ENCODE results near the gene DUSP16.
"Not testable (repeated sequence)": the region's sequence is repeated elsewhere in the genome, so short reads cannot be mapped to it uniquely, and the experiment has no call there.

DUSP16 gene

GRCh38 chr12:12548713-12549112 is 13.9 kb downstream of the DUSP16 start:
- DNase-seq: no peak

DNA sequence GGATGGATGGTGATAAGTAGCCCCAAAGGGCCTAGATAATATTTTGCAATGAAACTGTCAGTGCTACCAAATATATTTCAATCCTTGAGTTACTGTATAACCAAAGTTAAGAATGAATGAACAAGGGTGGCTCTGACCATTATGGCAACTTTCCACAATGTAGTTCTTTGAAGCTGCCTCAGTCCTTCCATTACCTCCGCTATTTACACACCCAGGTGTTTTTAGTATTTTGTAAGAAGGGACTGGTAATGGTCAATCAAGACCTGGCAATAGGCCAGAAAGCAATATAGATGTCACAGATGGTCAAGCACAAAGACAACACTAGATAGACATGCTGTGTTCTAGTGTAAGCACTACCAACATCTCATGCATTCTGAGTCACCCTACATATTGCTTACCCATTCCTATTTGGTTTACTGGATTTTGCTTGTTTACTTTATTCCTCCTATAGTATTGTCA is 16.3 kb downstream of the DUSP16 start:
- no peak for DNase-seq

- no peak for DNase-seq
Measured at GRCh38 chr12:12543959-12544358, 18.7 kb downstream of the DUSP16 start.

DNA sequence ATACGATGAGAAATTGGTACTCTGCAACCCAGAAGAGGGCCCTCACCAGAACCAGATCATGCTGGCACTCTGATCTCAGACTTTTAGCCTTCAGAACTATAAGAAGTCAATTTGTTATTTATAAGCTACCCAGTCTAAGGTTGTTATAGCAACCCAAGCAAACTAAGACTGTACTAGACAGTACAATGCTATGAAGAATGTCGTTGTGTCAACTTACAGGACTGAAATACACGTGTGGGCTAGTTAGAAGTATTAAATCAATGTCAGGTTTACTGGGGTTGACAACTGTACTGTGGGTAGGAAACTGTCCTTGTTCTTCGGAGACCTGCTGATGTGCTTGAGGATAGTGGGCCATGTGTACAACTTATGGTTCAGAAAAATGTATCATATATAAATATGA is 19.7 kb downstream of the DUSP16 start:
- no peak for DNase-seq

DNA sequence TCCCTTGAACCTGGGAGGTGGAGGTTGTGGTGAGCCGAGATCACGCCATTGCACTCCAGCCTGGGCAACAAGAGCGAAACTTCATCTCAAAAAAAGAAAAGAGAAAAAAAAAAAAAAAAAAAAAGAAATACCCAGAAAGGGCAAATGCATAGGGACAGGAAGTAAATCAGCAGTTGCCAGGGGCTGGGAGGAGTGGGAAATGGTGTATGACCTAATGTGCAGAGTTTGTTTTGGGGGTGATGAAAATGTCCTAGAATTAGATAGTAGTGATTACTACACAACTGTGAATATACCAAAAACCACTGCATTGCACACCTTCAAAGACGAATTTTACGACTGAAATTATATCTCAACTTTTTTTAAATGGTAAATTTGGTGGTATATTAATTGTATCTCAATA is 20.4 kb downstream of the DUSP16 start:
- DNase-seq: no peak

DNA sequence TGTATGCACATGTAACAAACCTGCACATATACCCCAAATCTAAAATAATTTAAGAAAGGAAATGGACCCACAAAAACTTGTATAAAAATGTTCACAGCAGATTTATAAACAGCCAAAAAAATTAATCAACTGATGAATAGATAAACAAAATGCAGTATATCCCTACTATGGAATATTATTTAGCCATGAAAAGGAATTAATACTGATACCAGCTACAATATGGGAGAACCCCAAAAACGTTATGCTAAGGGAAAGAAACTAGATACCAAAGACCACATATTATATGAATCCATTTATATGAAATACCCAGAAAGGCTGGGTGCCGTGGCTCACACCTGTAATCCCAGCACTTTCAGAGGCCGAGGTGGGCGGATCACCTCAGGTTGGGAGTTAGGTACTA is 20.9 kb downstream of the DUSP16 start:
- DNase-seq: no peak

- no peak for DNase-seq
Measured at GRCh38 chr12:12540261-12541013, 22.2 kb downstream of the DUSP16 start.

DNA sequence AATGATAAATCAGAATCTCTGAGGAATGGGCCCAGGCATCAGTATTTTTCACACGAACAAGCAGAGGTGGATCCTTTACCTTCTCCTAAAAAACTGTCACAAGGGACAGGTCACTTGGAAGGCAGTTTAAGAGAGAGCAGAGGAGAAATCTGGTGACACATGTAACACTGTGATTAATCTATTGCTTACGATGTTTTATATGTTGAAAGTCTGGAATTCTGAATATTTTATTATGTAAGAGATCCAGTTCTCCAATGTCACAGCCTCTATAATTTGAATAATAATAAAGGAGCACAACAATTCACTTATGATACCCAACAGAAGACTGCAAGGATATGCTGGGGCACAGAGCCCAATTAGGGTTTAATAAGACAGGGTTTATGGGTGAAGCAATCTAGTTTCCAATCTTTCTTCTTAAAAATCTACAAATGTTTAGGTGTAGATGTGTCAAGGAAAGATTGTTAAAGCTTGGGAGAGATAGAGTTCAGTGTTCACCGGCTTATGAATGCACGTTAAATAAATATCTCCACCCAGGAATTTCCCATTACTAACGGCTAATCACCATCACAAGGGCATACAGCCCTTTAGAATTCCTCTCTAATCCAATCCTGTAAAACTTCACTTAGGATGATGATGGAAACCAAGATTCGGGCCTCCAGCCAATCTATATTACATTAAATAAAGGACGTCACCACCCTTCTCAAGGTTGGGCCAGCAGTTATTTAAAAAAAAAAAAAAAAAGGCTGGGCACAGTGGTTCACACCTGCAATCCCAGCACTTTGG is 23.4 kb downstream of the DUSP16 start:
- DNase-seq: no peak

DNA sequence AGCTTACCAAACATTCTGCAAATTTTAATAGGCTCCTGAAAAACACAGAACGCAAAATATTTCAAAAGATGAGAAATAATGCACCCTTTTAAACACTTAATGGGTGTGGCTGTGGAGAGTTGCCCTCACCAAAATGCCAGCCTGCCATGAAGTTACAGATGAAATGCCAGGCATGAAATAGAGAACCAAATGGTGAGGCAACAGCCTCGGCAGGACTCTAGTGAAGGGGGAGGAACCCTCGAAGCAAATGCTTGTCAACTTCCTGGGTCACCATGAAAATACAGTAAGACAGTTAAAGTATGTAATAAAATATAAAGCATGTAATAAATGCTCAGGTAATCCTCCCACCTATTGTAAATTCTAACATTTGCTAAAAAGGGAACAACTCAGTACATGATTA is 24.1 kb downstream of the DUSP16 start:
- DNase-seq: no peak

GRCh38 chr12:12537421-12537820 is 25.2 kb downstream of the DUSP16 start:
- DNase-seq: no peak

DNA sequence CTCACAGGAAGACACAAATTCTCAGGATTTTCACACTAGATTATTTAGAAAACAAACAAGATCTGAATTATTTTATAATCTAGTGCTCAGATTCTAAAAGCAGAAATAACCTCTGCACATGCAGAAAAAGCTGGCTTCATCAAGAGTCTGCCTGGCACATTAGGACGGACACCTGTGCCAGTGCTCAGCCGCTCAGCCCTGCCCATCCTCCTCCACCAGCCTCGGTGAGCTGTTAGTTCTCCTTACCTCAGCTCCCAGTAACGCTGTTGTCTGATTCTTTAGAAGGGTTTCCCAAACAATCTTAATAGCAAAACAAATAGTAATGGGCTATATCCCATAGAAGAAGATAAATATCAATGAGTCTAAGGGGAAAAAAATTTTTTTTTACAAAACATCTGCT is 27.7 kb downstream of the DUSP16 start:
- no peak for DNase-seq

DNA sequence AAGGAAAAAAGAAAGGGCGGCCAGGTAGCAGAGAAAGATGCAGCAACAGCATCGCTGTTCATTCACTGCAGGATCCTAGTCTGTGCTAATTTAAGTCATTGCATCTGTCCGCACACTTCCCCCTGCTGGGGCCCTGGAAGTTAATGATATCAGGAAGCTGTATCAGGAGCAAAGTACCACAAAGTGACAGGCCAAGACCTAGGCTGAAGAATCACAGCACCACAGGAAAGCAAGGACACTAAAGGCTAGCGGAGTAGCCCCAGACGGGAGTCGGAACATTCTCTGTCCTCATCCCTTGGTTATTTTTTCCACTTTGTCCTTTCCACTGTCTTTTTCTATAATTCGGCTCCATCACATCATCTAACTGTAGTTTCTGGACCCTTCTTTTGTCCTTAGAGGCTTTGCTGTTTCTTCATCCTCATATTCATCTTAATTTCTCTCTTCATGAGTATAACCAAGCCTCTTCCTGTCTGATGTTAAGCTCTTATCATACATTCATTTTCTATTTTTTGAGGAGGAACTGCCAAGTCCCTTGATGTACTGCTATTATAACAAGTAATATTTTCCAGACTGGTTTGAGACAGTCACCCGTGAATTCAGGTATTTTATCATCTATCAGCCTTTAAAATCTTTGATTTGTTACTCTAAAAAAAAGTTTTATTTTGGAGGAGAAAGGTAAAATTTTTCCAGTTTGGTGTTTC is 28.3 kb downstream of the DUSP16 start:
- no peak for DNase-seq

DNA sequence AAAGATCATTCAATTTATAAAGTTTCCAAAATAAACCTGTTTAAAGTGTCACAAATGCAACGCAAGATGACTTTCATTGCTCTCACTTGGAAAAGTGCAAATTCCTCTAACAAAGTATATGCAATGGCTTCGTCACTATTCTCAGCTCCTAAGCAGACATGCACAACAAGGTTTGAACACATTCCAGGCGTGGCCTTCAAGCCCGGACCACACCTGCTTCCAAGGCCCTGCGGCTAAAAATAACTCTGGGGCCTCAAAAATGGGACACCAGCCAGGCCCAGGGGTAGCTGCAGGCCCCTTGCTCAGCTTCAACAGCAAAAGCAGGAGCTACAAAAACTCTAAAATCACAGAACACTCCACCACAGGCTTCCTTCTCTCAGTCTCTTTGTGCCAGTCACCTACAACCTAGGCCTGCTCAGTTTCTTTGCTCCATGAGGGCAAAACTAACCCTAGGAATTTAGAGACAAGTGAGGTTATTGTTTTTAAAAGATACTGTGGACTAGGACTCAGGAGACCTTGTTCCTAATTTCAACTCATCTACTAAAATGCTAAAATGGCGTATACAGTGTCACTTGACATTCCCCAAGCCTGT is 29.3 kb downstream of the DUSP16 start:
- DNase-seq: no peak

DNA sequence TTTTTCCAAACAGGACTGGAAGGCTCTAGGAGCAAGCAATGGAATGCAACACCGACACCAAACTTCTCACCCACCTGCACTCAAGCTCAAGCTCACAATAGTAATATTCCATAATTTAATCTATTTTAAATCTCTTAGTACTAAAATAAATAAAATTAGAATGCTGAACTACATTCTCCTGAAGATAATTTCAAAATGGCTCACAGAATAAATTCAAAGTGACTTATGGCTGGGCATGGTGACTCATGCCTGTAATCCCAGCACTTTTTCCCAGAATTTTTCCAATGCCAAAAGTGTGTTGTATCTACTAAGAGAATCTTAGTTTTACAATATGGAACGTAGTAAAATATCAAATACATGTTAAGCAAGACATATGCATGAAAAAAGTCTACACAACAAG is 31.5 kb downstream of the DUSP16 start:
- DNase-seq: no peak

DNA sequence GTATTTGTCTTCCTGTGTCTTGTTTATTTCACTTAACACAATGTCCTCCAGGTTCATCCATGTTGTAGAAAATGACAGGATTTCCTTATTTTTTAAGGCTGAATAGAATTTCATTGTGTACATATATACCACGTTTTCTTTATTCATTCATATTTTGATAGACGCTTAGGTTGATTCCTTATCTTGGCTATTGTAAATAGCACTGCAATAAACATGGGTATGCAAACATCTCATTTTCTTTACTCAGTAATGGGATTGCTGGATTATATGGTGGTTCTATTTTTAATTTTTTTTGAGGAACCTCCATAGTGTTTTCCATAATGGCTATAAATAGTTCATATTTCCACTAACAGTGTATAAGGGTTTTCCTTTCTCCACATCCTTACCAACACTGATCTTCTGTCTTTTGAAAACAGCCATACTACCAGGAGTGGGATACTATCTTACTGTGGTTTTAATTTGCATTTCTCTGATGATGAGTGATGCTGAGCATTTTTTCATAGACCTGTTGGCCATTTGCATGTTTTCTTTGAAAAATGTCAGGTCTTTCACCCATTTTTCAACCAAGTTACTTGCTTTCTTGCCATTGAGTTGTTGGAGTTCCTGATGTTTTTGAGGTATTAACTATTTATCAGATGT is 32.8 kb downstream of the DUSP16 start:
- no peak for DNase-seq

GRCh38 chr12:12528361-12529270 is 34.0 kb downstream of the DUSP16 start:
- no peak for DNase-seq

DNA sequence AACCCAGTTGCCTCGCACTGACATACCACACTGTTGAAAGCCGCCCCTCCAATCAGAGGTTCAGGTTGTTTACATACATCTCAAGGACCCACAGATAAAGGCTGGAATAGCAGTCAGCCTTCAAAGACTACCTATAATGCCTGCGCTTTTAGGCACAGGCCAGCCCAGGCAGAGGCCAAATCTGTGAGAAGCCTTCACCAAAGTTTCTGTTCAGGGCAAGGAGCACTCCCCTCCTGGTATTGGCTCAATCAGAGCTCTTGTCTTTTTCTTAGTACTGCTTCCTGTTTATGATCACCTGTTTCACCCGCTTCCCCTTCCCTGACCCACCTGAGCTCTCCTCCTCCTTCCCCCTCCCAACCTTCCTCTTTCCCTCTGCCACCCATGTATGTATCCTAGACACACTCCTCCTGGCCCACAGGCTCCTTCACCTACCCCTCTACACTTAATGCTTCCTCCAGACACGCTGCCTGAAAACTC is 34.8 kb downstream of the DUSP16 start:
- DNase-seq: no peak

DNA sequence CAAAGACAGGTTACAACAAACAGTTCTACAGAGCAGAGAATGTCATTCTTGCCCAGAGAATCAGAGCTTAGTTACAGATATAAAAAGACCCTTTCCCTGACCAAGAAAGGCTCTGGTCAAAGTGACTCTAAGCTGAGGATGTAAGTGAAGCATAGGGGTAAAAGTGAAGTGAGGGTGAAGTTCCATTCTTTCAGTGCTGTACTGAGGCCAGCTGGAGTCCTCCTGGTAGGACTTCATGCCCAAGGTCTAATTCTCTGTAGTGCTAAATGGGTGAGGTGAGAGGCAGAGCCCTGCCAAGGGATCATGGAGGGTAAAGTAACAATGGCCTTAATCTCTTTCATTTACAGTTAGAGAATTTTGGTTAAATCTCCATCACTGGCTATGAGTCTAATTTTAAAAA is 38.5 kb downstream of the DUSP16 start:
- DNase-seq: no peak

- DNase-seq: no peak
Measured at GRCh38 chr12:12523229-12523628, 39.4 kb downstream of the DUSP16 start.

DNA sequence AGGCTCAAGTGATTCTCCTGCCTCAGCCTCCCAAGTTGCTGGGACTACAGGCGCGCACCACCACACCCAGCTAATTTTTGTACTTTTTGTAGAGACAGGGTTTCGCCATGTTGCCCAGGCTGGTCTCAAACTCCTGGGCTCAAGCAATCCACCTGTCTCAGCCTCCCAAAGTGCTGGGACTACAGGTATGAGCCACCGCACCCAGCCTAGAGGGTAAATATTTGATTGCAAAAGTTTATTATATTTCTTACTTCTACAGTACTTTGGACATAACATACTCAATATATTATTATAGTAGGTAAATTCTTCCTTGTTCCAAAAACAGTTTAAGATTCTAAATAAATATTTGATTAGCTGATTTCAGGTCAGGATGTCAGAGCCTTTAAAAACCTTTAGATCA is 40.0 kb downstream of the DUSP16 start:
- DNase-seq: not testable (repeated sequence)
